Endothelial cell (in vitro differentiated cells): ENCODE data around the gene FUCA2. TPM values are rescaled to one million over a fixed set of nuclear protein-coding genes. Genes with fewer than 3 reads are reported as not detected.

Experiments
- DNase-seq: peaks from one replicate; pipeline ENCODE4 v3.0.0; 2021; ENCODE audit warnings: low spot score
- H3K27ac Mint-ChIP-seq: one replicate; pipeline ENCODE4 v1.8.0; 2021; ENCODE audit warnings: mixed read lengths, inconsistent platforms; ENCODE audit not compliant: unreplicated experiment
- H3K27me3 Mint-ChIP-seq: one replicate; pipeline ENCODE4 v1.8.0; 2021; ENCODE audit warnings: mild to moderate bottlenecking, moderate library complexity, mixed read lengths, inconsistent platforms; ENCODE audit not compliant: unreplicated experiment
- H3K36me3 Mint-ChIP-seq: one replicate; pipeline ENCODE4 v1.8.0; 2021; ENCODE audit warnings: mild to moderate bottlenecking, low read depth, mixed read lengths, inconsistent platforms; ENCODE audit not compliant: unreplicated experiment
- H3K4me1 Mint-ChIP-seq: one replicate; pipeline ENCODE4 v1.8.0; 2021; ENCODE audit warnings: mild to moderate bottlenecking, mixed read lengths, inconsistent platforms; ENCODE audit not compliant: unreplicated experiment
- H3K4me3 Mint-ChIP-seq: one replicate; pipeline ENCODE4 v1.8.0; 2021; ENCODE audit warnings: mild to moderate bottlenecking, mixed read lengths, inconsistent platforms; ENCODE audit not compliant: unreplicated experiment
- H3K9me3 Mint-ChIP-seq: one replicate; pipeline ENCODE4 v1.8.0; 2021; ENCODE audit warnings: mixed read lengths, inconsistent platforms; ENCODE audit not compliant: unreplicated experiment
- total RNA-seq: library from RNA; stranded (reverse); fragmentation: NEBNext Ultra II Directional; extraction: Animal tissue kit (Norgen Biotek cat#: 25700); gene quantifications from one replicate; pipeline ENCODE4 v1.2.1, GENCODE V29; 2021; ENCODE audit not compliant: unreplicated experiment
- TF ChIP-seq, protein P1 (sequence below): fragments of 200-600 bp; sonication (generic); IDR thresholded peaks from one replicate; pipeline ENCODE4 v1.5.0; 2021; ENCODE audit warnings: antibody characterized with exemption; ENCODE audit not compliant: unreplicated experiment

FUCA2 gene
- total RNA-seq, 1 donor from 2014 or later = 31.0 TPM

DNA sequence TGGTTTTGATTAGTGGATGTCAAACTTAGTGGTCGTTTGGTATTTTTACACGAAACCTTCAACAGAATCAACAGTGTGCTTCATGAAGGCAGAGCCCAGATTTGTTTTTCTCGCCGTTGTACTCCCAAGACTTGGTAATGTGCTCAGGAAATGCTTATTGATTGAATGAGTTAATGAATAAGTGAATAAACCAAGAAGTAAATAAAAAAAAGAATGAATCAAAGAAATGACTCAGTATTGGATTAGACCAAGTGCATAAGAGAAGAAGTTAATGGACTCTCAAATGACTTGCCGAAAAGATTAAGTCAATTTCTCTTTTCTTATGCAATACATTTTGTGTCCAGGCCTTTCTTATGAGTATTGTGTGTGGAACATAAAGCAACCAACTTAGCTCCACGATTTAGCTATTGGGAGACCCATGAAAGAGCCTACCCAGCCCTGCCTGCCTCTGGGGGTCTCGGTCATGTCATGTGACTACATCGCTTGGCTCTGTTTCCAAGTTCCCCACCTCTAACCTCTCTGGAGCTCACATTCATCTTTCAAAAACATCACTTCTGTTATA, 10.6 kb upstream of the FUCA2 start:
- Mint-ChIP-seq H3K4me1 (no peaks in the 10 kb centered on the region), H3K27me3 (no peaks in the 10 kb centered on the region), H3K9me3 (no peaks in the 10 kb centered on the region), H3K4me3 (no peak overlapping the region), H3K27ac (no peak overlapping the region), H3K36me3 (no peaks in the 10 kb centered on the region)
- TF ChIP-seq, protein P1, sequence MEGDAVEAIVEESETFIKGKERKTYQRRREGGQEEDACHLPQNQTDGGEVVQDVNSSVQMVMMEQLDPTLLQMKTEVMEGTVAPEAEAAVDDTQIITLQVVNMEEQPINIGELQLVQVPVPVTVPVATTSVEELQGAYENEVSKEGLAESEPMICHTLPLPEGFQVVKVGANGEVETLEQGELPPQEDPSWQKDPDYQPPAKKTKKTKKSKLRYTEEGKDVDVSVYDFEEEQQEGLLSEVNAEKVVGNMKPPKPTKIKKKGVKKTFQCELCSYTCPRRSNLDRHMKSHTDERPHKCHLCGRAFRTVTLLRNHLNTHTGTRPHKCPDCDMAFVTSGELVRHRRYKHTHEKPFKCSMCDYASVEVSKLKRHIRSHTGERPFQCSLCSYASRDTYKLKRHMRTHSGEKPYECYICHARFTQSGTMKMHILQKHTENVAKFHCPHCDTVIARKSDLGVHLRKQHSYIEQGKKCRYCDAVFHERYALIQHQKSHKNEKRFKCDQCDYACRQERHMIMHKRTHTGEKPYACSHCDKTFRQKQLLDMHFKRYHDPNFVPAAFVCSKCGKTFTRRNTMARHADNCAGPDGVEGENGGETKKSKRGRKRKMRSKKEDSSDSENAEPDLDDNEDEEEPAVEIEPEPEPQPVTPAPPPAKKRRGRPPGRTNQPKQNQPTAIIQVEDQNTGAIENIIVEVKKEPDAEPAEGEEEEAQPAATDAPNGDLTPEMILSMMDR = no peak
- no peak for DNase-seq

DNA sequence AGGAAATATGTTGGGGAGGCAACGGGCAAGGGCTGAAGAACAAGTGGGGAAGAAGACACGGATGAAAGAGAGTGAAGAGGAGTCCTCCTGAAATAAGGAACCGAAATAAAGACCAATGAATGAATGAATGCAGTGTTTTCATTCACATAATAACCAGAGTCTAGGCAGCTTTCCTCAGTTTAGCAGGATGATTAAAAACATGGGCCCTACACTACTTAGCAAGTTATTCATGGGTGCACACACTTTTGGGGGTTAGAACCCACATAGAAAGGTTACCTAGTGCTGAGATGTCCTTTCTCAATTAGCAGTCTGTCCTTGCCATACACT, 5.9 kb upstream of the FUCA2 start:
- H3K36me3 Mint-ChIP-seq = no peaks in the 10 kb centered on the region
- no peak overlapping the region for H3K27ac Mint-ChIP-seq
- TF ChIP-seq, protein P1 = no peak
- H3K4me1 Mint-ChIP-seq = peaks cover 3% of the 10 kb centered on the region
- DNase-seq = no peak
- no peaks in the 10 kb centered on the region for H3K9me3 Mint-ChIP-seq
- no peak overlapping the region for H3K4me3 Mint-ChIP-seq
- H3K27me3 Mint-ChIP-seq = peaks cover 9% of the 10 kb centered on the region

DNA sequence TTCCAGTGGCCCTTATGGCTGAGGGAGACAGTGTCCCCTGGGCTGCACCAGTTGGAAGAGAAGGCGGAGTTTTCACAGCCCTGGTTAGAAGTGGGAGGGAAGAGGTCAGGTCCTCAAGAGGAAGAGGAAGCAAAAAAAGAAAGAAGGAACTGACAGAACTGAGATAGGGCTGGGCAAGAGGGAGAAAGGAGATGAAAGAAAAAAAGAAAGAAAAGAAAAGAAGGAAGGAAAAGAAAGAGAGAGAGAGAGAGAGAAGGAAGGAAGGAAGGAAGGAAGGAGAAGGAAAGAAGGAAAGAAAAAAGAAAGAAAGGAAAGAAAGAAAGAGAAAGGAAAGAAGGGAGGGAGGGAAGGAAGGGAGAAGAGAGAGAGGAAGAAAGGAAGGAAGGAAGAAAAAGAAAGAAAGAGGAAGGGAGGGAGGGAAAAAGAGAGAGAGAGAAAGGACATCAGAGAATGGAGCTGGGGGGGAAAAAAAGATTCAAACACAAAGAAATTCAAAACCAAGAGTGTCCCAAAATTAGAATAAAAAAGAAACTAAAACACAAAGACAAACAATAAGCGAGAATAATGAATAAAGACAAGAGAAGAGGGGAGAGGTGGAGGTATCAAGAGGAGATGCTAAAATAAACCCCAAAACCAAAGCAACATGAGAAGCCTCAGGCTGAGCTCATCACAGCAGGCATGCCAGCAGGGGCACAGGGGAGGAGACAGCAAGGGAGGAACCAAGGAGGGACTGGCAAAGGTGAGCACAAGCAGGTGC, 5.3 kb upstream of the FUCA2 start:
- Mint-ChIP-seq H3K4me1 (peaks cover 3% of the 10 kb centered on the region), H3K4me3 (no peak overlapping the region), H3K36me3 (no peaks in the 10 kb centered on the region), H3K27me3 (peaks cover 9% of the 10 kb centered on the region), H3K27ac (no peak overlapping the region), H3K9me3 (no peaks in the 10 kb centered on the region)
- TF ChIP-seq, protein P1 = no peak
- no peak for DNase-seq

DNA sequence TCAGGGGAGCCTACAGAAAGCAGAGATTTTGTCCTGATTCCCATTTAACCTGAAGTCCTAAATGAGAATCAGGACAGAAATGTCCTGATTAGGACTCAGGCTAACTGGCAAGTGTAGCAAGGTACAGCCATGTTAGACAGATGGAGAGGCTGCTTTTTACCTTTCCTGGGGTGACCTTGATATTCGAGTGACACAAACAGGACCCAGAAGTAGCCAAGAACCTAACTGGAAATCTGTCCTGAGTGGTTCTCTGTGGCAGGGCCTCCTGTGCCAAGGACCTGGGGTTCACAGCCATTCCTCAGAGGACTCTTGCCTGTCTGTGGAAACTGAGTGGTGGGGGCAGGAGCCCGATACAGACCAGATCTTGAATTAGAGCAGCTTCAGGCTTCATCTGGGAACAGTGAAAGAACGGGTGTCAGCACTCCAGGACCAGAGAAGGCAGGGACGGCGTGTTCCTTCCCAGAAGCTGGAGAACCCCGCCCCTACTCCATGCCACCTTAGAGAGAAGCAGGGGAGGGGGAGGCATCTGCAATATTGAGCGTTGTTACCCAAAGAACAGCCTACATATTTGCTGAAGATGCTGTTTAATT, 4.3 kb upstream of the FUCA2 start:
- Mint-ChIP-seq H3K4me1 (peaks cover 6% of the 10 kb centered on the region), H3K27ac (no peak overlapping the region), H3K4me3 (no peak overlapping the region), H3K27me3 (peaks cover 11% of the 10 kb centered on the region), H3K9me3 (no peaks in the 10 kb centered on the region), H3K36me3 (no peaks in the 10 kb centered on the region)
- TF ChIP-seq, protein P1 = no peak
- DNase-seq = no peak
